Dedifferentiated amniotic fluid mesenchymal stem cell (primary cell): ENCODE data around the gene SLC18A2.
"Not testable (repeated sequence)": the region's sequence is repeated elsewhere in the genome, so short reads cannot be mapped to it uniquely, and the experiment has no call there.

Source experiments
- DNase-seq: peaks from one replicate; pipeline ENCODE4 v3.0.0-alpha.2; 2016; ENCODE audit errors: extremely low spot score

SLC18A2 gene

GRCh38 chr10:117262291-117262902 is 21.5 kb downstream of the SLC18A2 start:
- DNase-seq, result no peak

GRCh38 chr10:117262903-117263293 is 22.0 kb downstream of the SLC18A2 start:
- DNase-seq, result no peak

GRCh38 chr10:117264782-117265181 is 23.9 kb downstream of the SLC18A2 start:
- no peak for DNase-seq

GRCh38 chr10:117266400-117266799 is 25.5 kb downstream of the SLC18A2 start:
- DNase-seq, result no peak

GRCh38 chr10:117266812-117267211 is 25.9 kb downstream of the SLC18A2 start:
- DNase-seq, result no peak

- no peak for DNase-seq
These were observed 27.3 kb downstream of the SLC18A2 start for GRCh38 chr10:117268258-117268657.

GRCh38 chr10:117268907-117269306 is 28.0 kb downstream of the SLC18A2 start:
- DNase-seq, result no peak

GRCh38 chr10:117271427-117271826 is 30.5 kb downstream of the SLC18A2 start:
- DNase-seq, result no peak

GRCh38 chr10:117272195-117273076 is 31.5 kb downstream of the SLC18A2 start:
- DNase-seq, result no peak

- DNase-seq, result no peak
These were observed 33.1 kb downstream of the SLC18A2 start for GRCh38 chr10:117273980-117274379.

- DNase-seq, result no peak
These were observed 33.6 kb downstream of the SLC18A2 start for GRCh38 chr10:117274509-117274908.

GRCh38 chr10:117275121-117275520 is 34.2 kb downstream of the SLC18A2 start:
- no peak for DNase-seq

- no peak for DNase-seq
These were observed 36.8 kb downstream of the SLC18A2 start for GRCh38 chr10:117277675-117278074.

- DNase-seq, result no peak
These were observed 44.0 kb downstream of the SLC18A2 start for GRCh38 chr10:117284716-117285494.

- not testable (repeated sequence) for DNase-seq
These were observed 50.0 kb downstream of the SLC18A2 start for GRCh38 chr10:117290872-117291271.

GRCh38 chr10:117294039-117294645 is 53.2 kb downstream of the SLC18A2 start:
- no peak for DNase-seq

GRCh38 chr10:117294735-117295134 is 53.8 kb downstream of the SLC18A2 start:
- no peak for DNase-seq

- no peak for DNase-seq
These were observed 57.3 kb downstream of the SLC18A2 start for GRCh38 chr10:117298219-117298618.

GRCh38 chr10:117299435-117299834 is 58.5 kb downstream of the SLC18A2 start:
- no peak for DNase-seq

GRCh38 chr10:117300671-117301070 is 59.8 kb downstream of the SLC18A2 start:
- no peak for DNase-seq

GRCh38 chr10:117303451-117303850 is 62.5 kb downstream of the SLC18A2 start:
- not testable (repeated sequence) for DNase-seq

GRCh38 chr10:117306674-117307073 is 65.8 kb downstream of the SLC18A2 start:
- DNase-seq, result no peak
